ENCODE results near the gene PPP1R13B.

Gene PPP1R13B

GRCh38 chr14:103847451-103848174, at the start of gene PPP1R13B:
Gene PPP1R13B, minus strand, starts transcription at chr14:103847575. Its CDS starts 268 bp downstream, at chr14:103847307.
- FAIRE-seq = no peak

GRCh38 chr14:103896578-103896977, 49.2 kb upstream of the PPP1R13B start:
- no peak for TF ChIP-seq CTCF (IDR thresholded peaks at IDR 0.05; ENCODE audit: insufficient read depth, missing control alignments)
- FAIRE-seq (no peak), DNase-seq (ENCODE audit: insufficient read length, low spot score) (no peak)

More at GRCh38 chr14:103847451-103848174, at the start of gene PPP1R13B:
- TF ChIP-seq CTCF (IDR thresholded peaks at IDR 0.05; ENCODE audit: insufficient read depth, missing control alignments) = no peak
- DNase-seq (ENCODE audit: insufficient read length, low spot score) = peak; percentile 82

- no peak for TF ChIP-seq CTCF (IDR thresholded peaks at IDR 0.05; ENCODE audit: insufficient read depth, missing control alignments)
- no peak for FAIRE-seq
- no peak for DNase-seq (ENCODE audit: insufficient read length, low spot score)
These were observed 47.3 kb upstream of the PPP1R13B start for GRCh38 chr14:103894723-103895059.

GRCh38 chr14:103894034-103894722, 46.8 kb upstream of the PPP1R13B start:
- no peak for TF ChIP-seq CTCF (IDR thresholded peaks at IDR 0.05; ENCODE audit: insufficient read depth, missing control alignments)
- FAIRE-seq (no peak), DNase-seq (ENCODE audit: insufficient read length, low spot score) (no peak)

- TF ChIP-seq CTCF (IDR thresholded peaks at IDR 0.05; ENCODE audit: insufficient read depth, missing control alignments) = no peak
- DNase-seq (ENCODE audit: insufficient read length, low spot score) = no peak
- no peak for FAIRE-seq
These were observed 44.9 kb upstream of the PPP1R13B start for GRCh38 chr14:103892247-103892646.

- TF ChIP-seq CTCF (IDR thresholded peaks at IDR 0.05; ENCODE audit: insufficient read depth, missing control alignments) = no peak
- DNase-seq (ENCODE audit: insufficient read length, low spot score) (no peak), FAIRE-seq (no peak)
These were observed 44.4 kb upstream of the PPP1R13B start for GRCh38 chr14:103891667-103892215.
